Prostate gland (tissue), 2 donors: ENCODE data around the gene SLC35F4.

ENCODE experiments used
- CTCF ChIP-seq, 4 experiments: fragments of 200-600 bp in 2 of 4; fragments of 450-650 bp in 2 of 4; sonication (generic) in 2 of 4; IDR thresholded peaks; 1 replicate in 3 of 4; 2 replicates in 1 of 4; pipeline ENCODE4 v1.5.1; 2016 to 2019; ENCODE audit warnings: antibody characterized with exemption in 4 of 4, mild to moderate bottlenecking in 2 of 4, moderate library complexity in 2 of 4
- POLR2A ChIP-seq: fragments of 450-650 bp; IDR thresholded peaks from one replicate; pipeline ENCODE4 v1.6.1; 2016; ENCODE audit warnings: antibody characterized with exemption, mild to moderate bottlenecking

GRCh38 chr14:57903954-57904353 is 38.1 kb upstream of the SLC35F4 start:
- TF ChIP-seq CTCF (IDR thresholded peaks at IDR 0.05) (no peak), POLR2A (no peak)
